HG02571 (cell line): ENCODE measurements around the gene FAM167B.
"Not testable (repeated sequence)": the region's sequence is repeated elsewhere in the genome, so short reads cannot be mapped to it uniquely, and the experiment has no call there.

Experiments used
- ATAC-seq: cut with Tn5 transposase; IDR thresholded peaks from one replicate; pipeline ENCODE4 v1.9.1; 2021; ENCODE audit warnings: mild to moderate bottlenecking, moderate library complexity; ENCODE audit not compliant: unreplicated experiment

The FAM167B gene

GRCh38 chr1:32291708-32292538 is 44.9 kb downstream of the FAM167B start, which contains the start of gene HDAC1:
Gene HDAC1 (plus strand): TSS chr1:32292083. CDS start chr1:32292170, 87 bp downstream.
- ATAC-seq = peak; percentile 97

- not testable (repeated sequence) for ATAC-seq
Observed at GRCh38 chr1:32298211-32298610, 51.2 kb downstream of the FAM167B start.
